K562 (cell line): Measurements from ENCODE around the gene SATB2. TPM values are rescaled to one million over a fixed set of nuclear protein-coding genes. Genes with fewer than 3 reads are reported as not detected.

Experiments used
- ATAC-seq: fragments of 200-7000 bp; cut with Tn5 transposase; 3 replicates; pipeline ENCODE4 v1.9.1; 2020; ENCODE audit warnings: moderate library complexity
- BruUV-seq: library from RNA; stranded (reverse); fragments of 400-500 nt; replicated peaks from 2 replicates; lab custom pipeline; 2021; lab: Mats Ljungman, UMichigan
- CTCF ChIA-PET: fragments of 300-600 bp; formaldehyde crosslinking; extraction: SDS; loops from one replicate; lab custom pipeline; 2021; ENCODE audit warnings: low intra/inter-chr PET ratio; lab: Yijun Ruan, JAX
- POLR2A ChIA-PET: fragments of 300-600, 350-650 bp; sonication (Branson Sonifier 250); formaldehyde crosslinking; extraction: SDS; loops from one replicate; lab custom pipeline; 2021; ENCODE audit warnings: antibody characterized with exemption, inconsistent platforms; lab: Yijun Ruan, JAX
- DNase-seq, 4 experiments: peaks; one replicate each; pipeline versions ENCODE4 v3.0.0 to v3.0.0-alpha.2; 2011 to 2018; ENCODE audit warnings: low spot score in 3 of 4, mixed read lengths in 3 of 4; ENCODE audit errors: extremely low read depth in 1 of 4
- FAIRE-seq: peaks from 2 replicates; lab custom pipeline; 2011; peaks lifted over from hg19 to GRCh38; lab: Jason Lieb, UNC
- H2AFZ ChIP-seq: 2 replicates; pipeline ENCODE4 v1.6.0; 2011; ENCODE audit warnings: low read depth, low read length, control low read depth, inconsistent platforms
- H3K27ac ChIP-seq: fragments of 200-600 bp; 3 replicates; pipeline ENCODE4 v1.8.0; 2011; ENCODE audit warnings: low read depth, mild to moderate bottlenecking, control low read depth, inconsistent platforms, low read length, moderate library complexity, mixed read lengths; ENCODE audit errors: extremely low read depth
- H3K27me3 ChIP-seq, 2 experiments: fragments of 300-600 bp in 1 of 2; 2 replicates in 1 of 2; 3 replicates in 1 of 2; pipeline versions ENCODE4 v1.6.0 to v1.8.0; 2011; ENCODE audit warnings: inconsistent platforms in 2 of 2, low read length in 2 of 2, mild to moderate bottlenecking in 1 of 2, mixed read lengths in 1 of 2, moderate library complexity in 1 of 2; ENCODE audit not compliant: control insufficient read depth in 2 of 2, insufficient read depth in 2 of 2
- H3K36me3 ChIP-seq: fragments of 300-600 bp; 3 replicates; pipeline ENCODE4 v1.8.0; 2011; ENCODE audit warnings: mild to moderate bottlenecking, low read length, inconsistent platforms; ENCODE audit not compliant: control insufficient read depth, insufficient read depth
- H3K4me1 ChIP-seq, 2 experiments: fragments of 200-600 bp in 1 of 2; replicated peaks in 1 of 2; 2 replicates in 1 of 2; 3 replicates in 1 of 2; pipeline versions ENCODE4 v1.5.1 to v1.8.0; 2011; ENCODE audit warnings: inconsistent platforms in 2 of 2, low read length in 2 of 2, mild to moderate bottlenecking in 1 of 2, mixed read lengths in 1 of 2, moderate library complexity in 1 of 2; ENCODE audit not compliant: control insufficient read depth in 2 of 2, insufficient read depth in 2 of 2
- H3K4me2 ChIP-seq: 2 replicates; pipeline ENCODE4 v1.6.1; 2011; ENCODE audit warnings: low read length, control low read depth, inconsistent platforms, mixed read lengths; ENCODE audit not compliant: insufficient read depth
- H3K4me3 ChIP-seq: fragments of 200-600 bp; sonication (generic), shearing (Covaris generic); 2 replicates; pipeline ENCODE4 v1.5.1; 2016; ENCODE audit warnings: control low read depth, inconsistent platforms
- H3K79me2 ChIP-seq: fragments of 200-600 bp; 3 replicates; pipeline ENCODE4 v1.8.0; 2011; ENCODE audit warnings: low read length, inconsistent platforms; ENCODE audit not compliant: control insufficient read depth, insufficient read depth
- H3K9ac ChIP-seq, 2 experiments: 2 replicates each; pipeline versions ENCODE4 v1.6.0 to v1.6.1; 2011; ENCODE audit warnings: low read depth in 2 of 2, low read length in 2 of 2, control low read depth in 1 of 2, inconsistent platforms in 1 of 2, mild to moderate bottlenecking in 1 of 2, mixed read lengths in 1 of 2; ENCODE audit not compliant: insufficient read depth in 1 of 2
- H3K9me1 ChIP-seq: one replicate; pipeline ENCODE4 v1.6.0; 2011; ENCODE audit warnings: inconsistent platforms, mild to moderate bottlenecking, low read length, moderate library complexity; ENCODE audit not compliant: control insufficient read depth, insufficient read depth
- H3K9me3 ChIP-seq: replicated peaks from 2 replicates; pipeline ENCODE4 v1.5.1; 2011; ENCODE audit warnings: low read depth, low read length, inconsistent platforms; ENCODE audit not compliant: control insufficient read depth, insufficient read depth
- H4K20me1 ChIP-seq: replicated peaks from 2 replicates; pipeline ENCODE4 v1.6.1; 2011; ENCODE audit warnings: low read length, inconsistent platforms, mixed read lengths; ENCODE audit not compliant: control insufficient read depth, insufficient read depth
- FOXA3 ChIP-seq, 2 experiments: fragments of 450-650 bp in 1 of 2; sonication (generic) in 1 of 2; formaldehyde crosslinking; IDR thresholded peaks in 1 of 2; conservative IDR thresholded peaks in 1 of 2; 2 replicates each; pipeline versions ENCODE4 v1.4.0 to v1.8.0; 2020 to 2022; ENCODE audit warnings: mild to moderate bottlenecking in 2 of 2, missing genetic modification reagents in 1 of 2
- MBD1 ChIP-seq: fragments of 250-450 bp; sonication (Bioruptor Pico); IDR thresholded peaks from 2 replicates; pipeline ENCODE4 v1.8.0; 2022; ENCODE audit warnings: inconsistent platforms
- NUFIP1 ChIP-seq: fragments of 450-650 bp; IDR thresholded peaks from 2 replicates; pipeline ENCODE4 v1.6.1; 2018; ENCODE audit not compliant: partially characterized antibody
- TAF15 ChIP-seq: fragments of 200-400 bp; formaldehyde crosslinking; IDR thresholded peaks from 2 replicates; pipeline ENCODE4 v1.6.1; 2017; ENCODE audit warnings: mild to moderate bottlenecking, low read depth, low read length, moderate library complexity
- ZBTB43 ChIP-seq: sonication (generic); formaldehyde crosslinking; IDR thresholded peaks from 2 replicates; pipeline ENCODE4 v1.8.0; 2023; ENCODE audit warnings: mild to moderate bottlenecking, missing genetic modification reagents
- ZNF445 ChIP-seq: fragments of 250-450 bp; sonication (Bioruptor Pico); IDR thresholded peaks from 2 replicates; pipeline ENCODE4 v1.4.0; 2020; ENCODE audit warnings: low read depth, mild to moderate bottlenecking, moderate library complexity
- WGBS: fragments of 100-300 bp; shearing (Covaris generic); methylation state at CpG from one replicate; pipeline ENCODE4 v1.1.6; 2016; ENCODE audit warnings: low coverage, mixed read lengths; ENCODE audit not compliant: insufficient coverage; ENCODE audit errors: missing lambda C conversion rate; 5-methylcytosine and 5-hydroxymethylcytosine counted together
- in situ Hi-C: fragments of 300-500 bp; cut with MboI; formaldehyde crosslinking; loops from 4 replicates; pipeline ENCODE4 v1.15.0; 2018; ENCODE audit warnings: inconsistent platforms, mixed read lengths
- intact Hi-C: fragments of 100-400 bp; cut with micrococcal nuclease; formaldehyde crosslinking; loops from 2 replicates; pipeline ENCODE4 v1.14.2; 2022
- polyA plus RNA-seq, 8 experiments: library from polyadenylated mRNA; depleted of rRNA in 4 of 8; stranded (reverse) in 5 of 8; unstranded in 3 of 8; fragments of >200 nt; fragmentation: Nextera tagmentation in 2 of 8; fragmentation: Illumina TruSeq in 1 of 8; extraction: Ambion mirVana in 2 of 8; extraction: Trizol in 1 of 8; gene quantifications; 2 replicates each; pipeline versions ENCODE4 v1.2.1 to v1.2.3, GENCODE V29; 2011 to 2014; ENCODE audit warnings: inconsistent platforms in 1 of 8, missing spikeins in 1 of 8
- total RNA-seq, 7 experiments: library from RNA; depleted of rRNA in 6 of 7; stranded (reverse); fragments of >200 nt in 6 of 7; fragmentation: Illumina TruSeq in 2 of 7; extraction: Trizol in 2 of 7; gene quantifications; 2 replicates each; pipeline versions ENCODE4 v1.2.1 to v1.2.3, GENCODE V29; 2011 to 2021; ENCODE audit warnings: low replicate concordance in 1 of 7
- TF ChIP-seq, protein P1 (sequence below): fragments of 250-450 bp; sonication (Bioruptor Pico); IDR thresholded peaks from 2 replicates; pipeline ENCODE4 v1.9.0; 2021; ENCODE audit warnings: mild to moderate bottlenecking, inconsistent platforms
- TF ChIP-seq, protein P2 (sequence below), 2 experiments: fragments of 450-650 bp; formaldehyde crosslinking in 1 of 2; IDR thresholded peaks; 2 replicates each; pipeline versions ENCODE4 v1.4.0 to v1.6.1; 2014 to 2020; ENCODE audit warnings: mild to moderate bottlenecking in 2 of 2, borderline replicate concordance in 1 of 2, low read depth in 1 of 2

Gene SATB2
- total and polyA plus RNA-seq, 9 of the 15 experiments (the other 6 are each of a cell fraction or from before 2014, with no cell fraction given), result 4.5 to 34.0 (median 15.1) TPM

DNA sequence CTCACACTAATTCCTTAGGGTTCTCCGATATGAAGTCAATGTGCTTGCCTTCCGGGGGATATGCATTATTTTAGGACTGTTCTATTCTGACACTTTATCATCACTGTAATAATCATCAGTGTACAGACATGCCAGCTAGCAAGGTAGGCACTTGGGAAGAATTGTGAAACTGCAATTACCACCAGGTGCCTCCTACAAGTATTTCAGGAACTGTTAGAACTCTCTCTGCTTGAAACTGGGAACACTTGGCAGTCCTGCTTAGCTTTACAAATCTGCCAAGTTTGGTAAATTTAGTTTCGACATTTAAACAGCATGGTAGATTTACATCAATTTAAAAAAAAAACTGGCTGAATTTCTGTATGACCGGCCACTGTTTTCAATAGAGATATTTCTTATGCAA is 128.7 kb downstream of the SATB2 start:
- BruUV-seq, result no TSS peak
- H3K9me1 ChIP-seq, result no peaks in the 10 kb centered on the region
- peaks cover 63% of the 10 kb centered on the region for H3K36me3 ChIP-seq
- no peak overlapping the region for H3K4me3 ChIP-seq
- intact Hi-C loops (no loop called here), in situ Hi-C loops (no loop called here)
- peaks cover 4% of the 10 kb centered on the region; the same call in 1 of the 3 replicates for H3K79me2 ChIP-seq
- ATAC-seq (no peak), FAIRE-seq (no peak), DNase-seq (no peak)
- ChIA-PET POLR2A (no interaction called here), CTCF (no interaction called here)
- H4K20me1 ChIP-seq, result no peaks in the 10 kb centered on the region
- no peak overlapping the region for H3K4me2 ChIP-seq
- H3K4me1 ChIP-seq, result no peaks in the 10 kb centered on the region; a peak in 1 of 5 replicates
- no peaks in the 10 kb centered on the region for H3K27me3 ChIP-seq
- no peak overlapping the region for H2AFZ ChIP-seq
- H3K9me3 ChIP-seq, result no peaks in the 10 kb centered on the region
- 100% methylated on average over 3 of the region's 4 CpGs for WGBS
- no peak overlapping the region for H3K27ac ChIP-seq
- no peak overlapping the region for H3K9ac ChIP-seq
- TF ChIP-seq FOXA3 (CRISPR knock-in tag; conservative IDR thresholded peaks at IDR 0.05 in 1 of 2, IDR thresholded peaks at IDR 0.05 in 1 of 2) (no peak), MBD1 (CRISPR knock-in tag) (no peak), TAF15 (no peak), ZNF445 (no peak), NUFIP1 (no peak), ZBTB43 (no peak)
- TF ChIP-seq, protein P1, sequence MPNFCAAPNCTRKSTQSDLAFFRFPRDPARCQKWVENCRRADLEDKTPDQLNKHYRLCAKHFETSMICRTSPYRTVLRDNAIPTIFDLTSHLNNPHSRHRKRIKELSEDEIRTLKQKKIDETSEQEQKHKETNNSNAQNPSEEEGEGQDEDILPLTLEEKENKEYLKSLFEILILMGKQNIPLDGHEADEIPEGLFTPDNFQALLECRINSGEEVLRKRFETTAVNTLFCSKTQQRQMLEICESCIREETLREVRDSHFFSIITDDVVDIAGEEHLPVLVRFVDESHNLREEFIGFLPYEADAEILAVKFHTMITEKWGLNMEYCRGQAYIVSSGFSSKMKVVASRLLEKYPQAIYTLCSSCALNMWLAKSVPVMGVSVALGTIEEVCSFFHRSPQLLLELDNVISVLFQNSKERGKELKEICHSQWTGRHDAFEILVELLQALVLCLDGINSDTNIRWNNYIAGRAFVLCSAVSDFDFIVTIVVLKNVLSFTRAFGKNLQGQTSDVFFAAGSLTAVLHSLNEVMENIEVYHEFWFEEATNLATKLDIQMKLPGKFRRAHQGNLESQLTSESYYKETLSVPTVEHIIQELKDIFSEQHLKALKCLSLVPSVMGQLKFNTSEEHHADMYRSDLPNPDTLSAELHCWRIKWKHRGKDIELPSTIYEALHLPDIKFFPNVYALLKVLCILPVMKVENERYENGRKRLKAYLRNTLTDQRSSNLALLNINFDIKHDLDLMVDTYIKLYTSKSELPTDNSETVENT, result no peak
- TF ChIP-seq, protein P2, sequence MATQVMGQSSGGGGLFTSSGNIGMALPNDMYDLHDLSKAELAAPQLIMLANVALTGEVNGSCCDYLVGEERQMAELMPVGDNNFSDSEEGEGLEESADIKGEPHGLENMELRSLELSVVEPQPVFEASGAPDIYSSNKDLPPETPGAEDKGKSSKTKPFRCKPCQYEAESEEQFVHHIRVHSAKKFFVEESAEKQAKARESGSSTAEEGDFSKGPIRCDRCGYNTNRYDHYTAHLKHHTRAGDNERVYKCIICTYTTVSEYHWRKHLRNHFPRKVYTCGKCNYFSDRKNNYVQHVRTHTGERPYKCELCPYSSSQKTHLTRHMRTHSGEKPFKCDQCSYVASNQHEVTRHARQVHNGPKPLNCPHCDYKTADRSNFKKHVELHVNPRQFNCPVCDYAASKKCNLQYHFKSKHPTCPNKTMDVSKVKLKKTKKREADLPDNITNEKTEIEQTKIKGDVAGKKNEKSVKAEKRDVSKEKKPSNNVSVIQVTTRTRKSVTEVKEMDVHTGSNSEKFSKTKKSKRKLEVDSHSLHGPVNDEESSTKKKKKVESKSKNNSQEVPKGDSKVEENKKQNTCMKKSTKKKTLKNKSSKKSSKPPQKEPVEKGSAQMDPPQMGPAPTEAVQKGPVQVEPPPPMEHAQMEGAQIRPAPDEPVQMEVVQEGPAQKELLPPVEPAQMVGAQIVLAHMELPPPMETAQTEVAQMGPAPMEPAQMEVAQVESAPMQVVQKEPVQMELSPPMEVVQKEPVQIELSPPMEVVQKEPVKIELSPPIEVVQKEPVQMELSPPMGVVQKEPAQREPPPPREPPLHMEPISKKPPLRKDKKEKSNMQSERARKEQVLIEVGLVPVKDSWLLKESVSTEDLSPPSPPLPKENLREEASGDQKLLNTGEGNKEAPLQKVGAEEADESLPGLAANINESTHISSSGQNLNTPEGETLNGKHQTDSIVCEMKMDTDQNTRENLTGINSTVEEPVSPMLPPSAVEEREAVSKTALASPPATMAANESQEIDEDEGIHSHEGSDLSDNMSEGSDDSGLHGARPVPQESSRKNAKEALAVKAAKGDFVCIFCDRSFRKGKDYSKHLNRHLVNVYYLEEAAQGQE (IDR thresholded peaks at IDR 0.05; ENCODE audit: borderline replicate concordance), result no peak
- TF ChIP-seq, protein P2 (CRISPR knock-in tag; IDR thresholded peaks at IDR 0.05; ENCODE audit: low read depth), result no peak
